K562 (cell line): ENCODE measurements around the gene POU3F1. TPM values are rescaled to one million over a fixed set of nuclear protein-coding genes. Genes with fewer than 3 reads are reported as not detected.

Source experiments
- AFF4 ChIP-seq: sonication (generic); formaldehyde crosslinking; IDR thresholded peaks from 2 replicates; pipeline ENCODE4 v1.8.0; 2023; ENCODE audit warnings: mild to moderate bottlenecking, missing genetic modification reagents
- ATF2 ChIP-seq: sonication (generic); formaldehyde crosslinking; IDR thresholded peaks from 2 replicates; pipeline ENCODE4 v1.8.1; 2022; ENCODE audit warnings: missing genetic modification reagents
- ATF7 ChIP-seq: fragments of 450-650 bp; IDR thresholded peaks from 2 replicates; pipeline ENCODE4 v1.7.1; 2014; ENCODE audit warnings: mild to moderate bottlenecking, moderate library complexity
- CXXC5 ChIP-seq: fragments of 250-450 bp; sonication (Bioruptor Pico); IDR thresholded peaks from 2 replicates; pipeline ENCODE4 v1.8.0; 2022; ENCODE audit warnings: inconsistent platforms, mild to moderate bottlenecking, moderate library complexity
- GABPB1 ChIP-seq: sonication (generic); formaldehyde crosslinking; IDR thresholded peaks from 2 replicates; pipeline ENCODE4 v1.8.0; 2022; ENCODE audit warnings: mild to moderate bottlenecking, missing genetic modification reagents
- GABPB2 ChIP-seq: fragments of 250-450 bp; sonication (Bioruptor Pico); conservative IDR thresholded peaks from 2 replicates; pipeline ENCODE4 v1.5.1; 2021; ENCODE audit warnings: mild to moderate bottlenecking
- HDAC2 ChIP-seq: fragments of 450-650 bp; IDR thresholded peaks from 2 replicates; pipeline ENCODE4 v1.6.1; 2016; ENCODE audit warnings: mild to moderate bottlenecking
- JUND ChIP-seq, 2 experiments: IDR thresholded peaks; 2 replicates in 1 of 2; 3 replicates in 1 of 2; pipeline ENCODE4 v1.6.1; 2011; ENCODE audit warnings: borderline replicate concordance in 2 of 2, low read depth in 2 of 2, low read length in 2 of 2, improper control_type of control experiment in 1 of 2, missing biosample characterization in 1 of 2, missing genetic modification characterization in 1 of 2, missing genetic modification reagents in 1 of 2
- LARP7 ChIP-seq: fragments of 450-650 bp; IDR thresholded peaks from 2 replicates; pipeline ENCODE4 v1.6.1; 2016
- PURB ChIP-seq: sonication (generic); formaldehyde crosslinking; IDR thresholded peaks from 2 replicates; pipeline ENCODE4 v1.9.0; 2021; ENCODE audit warnings: low read depth, mild to moderate bottlenecking, missing genetic modification reagents
- SMAD4 ChIP-seq: fragments of 250-450 bp; sonication (Bioruptor Pico); conservative IDR thresholded peaks from 2 replicates; pipeline ENCODE4 v1.8.0; 2021; ENCODE audit warnings: inconsistent platforms, mild to moderate bottlenecking, moderate library complexity
- SMARCE1 ChIP-seq: fragments of 450-650 bp; IDR thresholded peaks from 2 replicates; pipeline ENCODE4 v1.7.1; 2016; ENCODE audit warnings: mild to moderate bottlenecking
- TARDBP ChIP-seq: fragments of 450-650 bp; IDR thresholded peaks from 2 replicates; pipeline ENCODE4 v1.6.1; 2016
- TEAD1 ChIP-seq, 2 experiments: fragments of 450-650 bp in 1 of 2; sonication (generic) in 1 of 2; formaldehyde crosslinking; IDR thresholded peaks; 2 replicates each; pipeline versions ENCODE4 v1.4.0 to v1.8.0; 2020 to 2022; ENCODE audit warnings: mild to moderate bottlenecking in 2 of 2, missing genetic modification reagents in 1 of 2
- ZNF589 ChIP-seq: fragments of 200-800 bp; sonication (Bioruptor generic); IDR thresholded peaks from 2 replicates; pipeline ENCODE4 v1.6.1; 2016; ENCODE audit warnings: low read depth, missing genetic modification characterization, missing compliant biosample characterization
- polyA plus RNA-seq, 8 experiments: library from polyadenylated mRNA; depleted of rRNA in 4 of 8; stranded (reverse) in 5 of 8; unstranded in 3 of 8; fragments of >200 nt; fragmentation: Nextera tagmentation in 2 of 8; fragmentation: Illumina TruSeq in 1 of 8; extraction: Ambion mirVana in 2 of 8; extraction: Trizol in 1 of 8; gene quantifications; 2 replicates each; pipeline versions ENCODE4 v1.2.1 to v1.2.3, GENCODE V29; 2011 to 2014; ENCODE audit warnings: inconsistent platforms in 1 of 8, missing spikeins in 1 of 8
- total RNA-seq, 7 experiments: library from RNA; depleted of rRNA in 6 of 7; stranded (reverse); fragments of >200 nt in 6 of 7; fragmentation: Illumina TruSeq in 2 of 7; extraction: Trizol in 2 of 7; gene quantifications; 2 replicates each; pipeline versions ENCODE4 v1.2.1 to v1.2.3, GENCODE V29; 2011 to 2021; ENCODE audit warnings: low replicate concordance in 1 of 7
- TF ChIP-seq, protein P1 (sequence below): fragments of 450-650 bp; formaldehyde crosslinking; IDR thresholded peaks from 2 replicates; pipeline ENCODE4 v1.4.0; 2020; ENCODE audit warnings: mild to moderate bottlenecking, moderate library complexity
- TF ChIP-seq, protein P2 (sequence below): fragments of 150-350 bp; conservative IDR thresholded peaks from 2 replicates; pipeline ENCODE4 v1.6.1; 2014; ENCODE audit warnings: low read length

Gene POU3F1
- total and polyA plus RNA-seq, 9 of the 15 experiments (the other 6 are each of a cell fraction or from before 2014, with no cell fraction given), result 0.09 TPM; not detected in 8

- TF ChIP-seq ZNF589, result 0 out of 2 replicates have a peak, but pooled peaks have one; percentile 4
- no peak for TF ChIP-seq HDAC2
- TF ChIP-seq SMARCE1, result 0 out of 2 replicates have a peak, but pooled peaks have one; percentile 40
- TF ChIP-seq GABPB2, result no peak
- TF ChIP-seq, protein P1, sequence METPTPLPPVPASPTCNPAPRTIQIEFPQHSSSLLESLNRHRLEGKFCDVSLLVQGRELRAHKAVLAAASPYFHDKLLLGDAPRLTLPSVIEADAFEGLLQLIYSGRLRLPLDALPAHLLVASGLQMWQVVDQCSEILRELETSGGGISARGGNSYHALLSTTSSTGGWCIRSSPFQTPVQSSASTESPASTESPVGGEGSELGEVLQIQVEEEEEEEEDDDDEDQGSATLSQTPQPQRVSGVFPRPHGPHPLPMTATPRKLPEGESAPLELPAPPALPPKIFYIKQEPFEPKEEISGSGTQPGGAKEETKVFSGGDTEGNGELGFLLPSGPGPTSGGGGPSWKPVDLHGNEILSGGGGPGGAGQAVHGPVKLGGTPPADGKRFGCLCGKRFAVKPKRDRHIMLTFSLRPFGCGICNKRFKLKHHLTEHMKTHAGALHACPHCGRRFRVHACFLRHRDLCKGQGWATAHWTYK (CRISPR knock-in tag), result 0 out of 2 replicates have a peak, but pooled peaks have one; percentile 7
- peak; percentile 26 for TF ChIP-seq SMAD4
- TF ChIP-seq TARDBP, result no peak
- TF ChIP-seq ATF7, result peak; percentile 93
- 0 out of 4 replicates have a peak, but pooled peaks of 1 of the 2 experiments have one; percentile 6 for TF ChIP-seq TEAD1 (CRISPR knock-in tag; IDR thresholded peaks at IDR 0.05)
- peak; percentile 31; the same call in 1 of the 2 replicates for TF ChIP-seq PURB
- TF ChIP-seq ATF2 (CRISPR knock-in tag), result 0 out of 2 replicates have a peak, but pooled peaks have one; percentile 19
- peak; percentile 6; the same call in 1 of the 2 replicates for TF ChIP-seq CXXC5 (CRISPR knock-in tag)
- TF ChIP-seq JUND (IDR thresholded peaks at IDR 0.05; ENCODE audit: borderline replicate concordance, low read depth, low read length), result peak; percentile 93
- TF ChIP-seq JUND (tag; IDR thresholded peaks at IDR 0.05; ENCODE audit: borderline replicate concordance, low read depth, low read length), result peak; percentile 85; the same call in 2 of the 3 replicates
- TF ChIP-seq, protein P2, sequence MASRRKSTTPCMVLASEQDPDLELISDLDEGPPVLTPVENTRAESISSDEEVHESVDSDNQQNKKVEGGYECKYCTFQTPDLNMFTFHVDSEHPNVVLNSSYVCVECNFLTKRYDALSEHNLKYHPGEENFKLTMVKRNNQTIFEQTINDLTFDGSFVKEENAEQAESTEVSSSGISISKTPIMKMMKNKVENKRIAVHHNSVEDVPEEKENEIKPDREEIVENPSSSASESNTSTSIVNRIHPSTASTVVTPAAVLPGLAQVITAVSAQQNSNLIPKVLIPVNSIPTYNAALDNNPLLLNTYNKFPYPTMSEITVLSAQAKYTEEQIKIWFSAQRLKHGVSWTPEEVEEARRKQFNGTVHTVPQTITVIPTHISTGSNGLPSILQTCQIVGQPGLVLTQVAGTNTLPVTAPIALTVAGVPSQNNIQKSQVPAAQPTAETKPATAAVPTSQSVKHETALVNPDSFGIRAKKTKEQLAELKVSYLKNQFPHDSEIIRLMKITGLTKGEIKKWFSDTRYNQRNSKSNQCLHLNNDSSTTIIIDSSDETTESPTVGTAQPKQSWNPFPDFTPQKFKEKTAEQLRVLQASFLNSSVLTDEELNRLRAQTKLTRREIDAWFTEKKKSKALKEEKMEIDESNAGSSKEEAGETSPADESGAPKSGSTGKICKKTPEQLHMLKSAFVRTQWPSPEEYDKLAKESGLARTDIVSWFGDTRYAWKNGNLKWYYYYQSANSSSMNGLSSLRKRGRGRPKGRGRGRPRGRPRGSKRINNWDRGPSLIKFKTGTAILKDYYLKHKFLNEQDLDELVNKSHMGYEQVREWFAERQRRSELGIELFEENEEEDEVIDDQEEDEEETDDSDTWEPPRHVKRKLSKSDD, result no peak
- TF ChIP-seq GABPB1 (CRISPR knock-in tag), result peak; percentile 56; the same call in 1 of the 2 replicates
- TF ChIP-seq AFF4, result peak; percentile 17; the same call in 1 of the 2 replicates
- TF ChIP-seq LARP7, result no peak
These were observed 45.8 kb downstream of the POU3F1 start (continued) for GRCh38 chr1:38000529-38001455.
